ENCODE measurements around the gene OR51S1.
"Not testable (repeated sequence)": the region's sequence is repeated elsewhere in the genome, so short reads cannot be mapped to it uniquely, and the experiment has no call there.

The OR51S1 gene

DNA sequence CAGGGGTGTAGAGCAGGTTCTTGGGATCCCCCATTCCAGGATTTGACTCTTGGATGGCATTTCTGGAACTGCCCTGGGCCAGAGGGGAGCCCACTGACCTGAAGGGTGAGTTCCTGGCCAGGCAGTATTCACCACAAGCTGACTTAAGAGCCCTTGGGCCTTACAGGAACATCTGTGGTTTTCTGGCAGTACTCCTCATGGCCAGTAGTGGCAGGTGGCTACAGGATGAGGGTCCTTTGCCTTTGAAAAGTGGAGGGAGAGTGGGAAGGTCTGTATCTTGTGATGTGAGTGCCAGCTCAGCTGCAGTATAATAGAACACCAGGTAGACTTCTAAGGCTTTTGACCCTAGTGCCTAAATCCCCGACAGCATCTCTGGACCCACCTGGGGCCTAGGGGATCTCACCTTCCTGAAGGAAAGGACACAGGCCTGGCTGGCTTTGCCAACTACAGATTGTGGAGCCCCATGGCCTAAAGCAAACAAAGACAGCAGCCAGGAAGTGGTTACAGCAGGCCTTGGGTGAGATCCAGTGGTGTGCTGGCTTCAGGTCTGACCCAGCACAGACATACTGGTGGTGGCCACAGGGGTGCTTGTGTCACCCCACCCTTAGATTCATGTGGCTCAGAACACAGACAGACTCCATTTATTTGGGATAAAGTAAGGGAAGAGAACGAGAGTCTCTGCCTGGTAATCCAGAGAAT lies 9.0 kb downstream of the OR51S1 start:
- Histone ChIP-seq H3K4me1 (ENCODE audit: insufficient read depth, low read length) (no peaks in the 10 kb centered on the region), H3K9ac (ENCODE audit: low read depth, low read length) (no peak overlapping the region), H3K36me3 (ENCODE audit: insufficient read depth, low read length) (no peaks in the 10 kb centered on the region), H3K9me3 (ENCODE audit: control insufficient read depth, insufficient read depth, low read length) (no peaks in the 10 kb centered on the region)

DNA sequence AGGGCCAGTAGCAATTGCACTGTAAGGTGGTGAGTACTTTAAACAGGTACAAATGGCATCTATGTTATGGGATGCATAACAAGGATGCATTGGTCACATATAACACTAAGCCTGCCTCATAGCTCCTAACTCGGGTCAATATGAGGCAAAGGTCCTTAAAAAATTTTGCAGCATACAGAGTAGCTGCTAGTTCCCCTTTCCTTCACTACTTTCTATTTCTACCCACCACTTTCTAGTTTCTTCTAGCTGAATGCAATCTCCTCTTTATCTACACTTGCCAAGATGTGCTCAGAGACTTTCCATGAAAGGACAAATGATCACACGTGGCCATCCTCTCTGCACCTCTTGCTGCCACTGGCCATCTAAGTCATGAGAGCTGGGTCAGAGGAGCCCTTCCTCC lies 18.1 kb downstream of the OR51S1 start:
- no peaks in the 10 kb centered on the region for H3K4me1 ChIP-seq (ENCODE audit: insufficient read depth, low read length)
- H3K36me3 ChIP-seq (ENCODE audit: insufficient read depth, low read length), result no peaks in the 10 kb centered on the region
- H3K9ac ChIP-seq (ENCODE audit: low read depth, low read length), result no peak overlapping the region
- H3K9me3 ChIP-seq (ENCODE audit: control insufficient read depth, insufficient read depth, low read length), result no peaks in the 10 kb centered on the region

GRCh38 chr11:4830346-4830745 lies 18.7 kb downstream of the OR51S1 start:
- H3K9ac ChIP-seq (ENCODE audit: low read depth, low read length), result no peak overlapping the region
- H3K9me3 ChIP-seq (ENCODE audit: control insufficient read depth, insufficient read depth, low read length), result no peaks in the 10 kb centered on the region
- no peaks in the 10 kb centered on the region for H3K36me3 ChIP-seq (ENCODE audit: insufficient read depth, low read length)
- no peaks in the 10 kb centered on the region for H3K4me1 ChIP-seq (ENCODE audit: insufficient read depth, low read length)

DNA sequence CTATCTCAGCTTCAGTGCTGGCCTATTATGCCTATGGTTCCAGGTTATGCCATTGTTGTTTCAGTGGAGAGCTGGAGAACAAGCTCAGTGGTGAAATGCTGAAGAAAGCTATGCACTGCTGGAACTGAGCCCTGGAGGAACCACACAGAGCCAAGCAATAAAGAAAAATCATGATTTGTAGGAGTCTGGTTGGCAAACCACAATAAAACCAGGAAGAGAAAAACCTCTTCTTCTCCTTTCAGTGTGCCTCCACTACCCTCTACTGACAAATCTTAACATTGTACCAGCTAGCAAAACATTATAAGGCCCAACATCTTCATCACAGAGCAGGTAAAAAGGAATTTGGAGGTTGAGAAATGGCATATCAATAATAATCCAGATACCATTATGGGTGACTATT lies 22.6 kb downstream of the OR51S1 start:
- Histone ChIP-seq H3K36me3 (ENCODE audit: insufficient read depth, low read length) (no peaks in the 10 kb centered on the region), H3K9me3 (ENCODE audit: control insufficient read depth, insufficient read depth, low read length) (no peaks in the 10 kb centered on the region), H3K4me1 (ENCODE audit: insufficient read depth, low read length) (no peaks in the 10 kb centered on the region), H3K9ac (ENCODE audit: low read depth, low read length) (no peak overlapping the region)

DNA sequence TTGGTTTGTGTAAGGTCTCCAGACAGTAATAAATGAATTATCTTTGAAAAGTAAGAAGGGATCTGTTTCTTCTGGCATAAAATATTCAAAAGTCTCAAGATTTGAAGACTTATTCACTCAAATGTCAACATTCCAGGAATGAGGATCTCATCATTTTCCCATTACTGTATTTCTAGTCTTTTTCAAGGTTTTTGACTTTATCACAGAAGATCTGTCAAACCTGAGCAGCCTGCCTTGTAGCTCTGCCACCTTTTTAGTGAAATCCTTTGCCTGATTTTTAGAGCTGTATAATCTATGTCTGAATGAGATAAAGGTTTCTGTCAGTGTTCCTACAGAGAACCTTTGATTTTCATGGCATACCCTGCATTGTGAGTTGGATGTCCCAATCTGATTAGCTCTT lies 23.9 kb downstream of the OR51S1 start:
- Histone ChIP-seq H3K9me3 (ENCODE audit: control insufficient read depth, insufficient read depth, low read length) (no peaks in the 10 kb centered on the region), H3K36me3 (ENCODE audit: insufficient read depth, low read length) (no peaks in the 10 kb centered on the region), H3K9ac (ENCODE audit: low read depth, low read length) (no peak overlapping the region), H3K4me1 (ENCODE audit: insufficient read depth, low read length) (no peaks in the 10 kb centered on the region)

GRCh38 chr11:4821021-4821420 lies 28.0 kb downstream of the OR51S1 start, which contains the start of gene OR51F2:
TSS of gene OR51F2 (plus strand) at chr11:4821321. CDS start at chr11:4821422, 101 bp downstream.
- H3K9ac ChIP-seq (ENCODE audit: low read depth, low read length), result no peak within 1 kb of the TSS

DNA sequence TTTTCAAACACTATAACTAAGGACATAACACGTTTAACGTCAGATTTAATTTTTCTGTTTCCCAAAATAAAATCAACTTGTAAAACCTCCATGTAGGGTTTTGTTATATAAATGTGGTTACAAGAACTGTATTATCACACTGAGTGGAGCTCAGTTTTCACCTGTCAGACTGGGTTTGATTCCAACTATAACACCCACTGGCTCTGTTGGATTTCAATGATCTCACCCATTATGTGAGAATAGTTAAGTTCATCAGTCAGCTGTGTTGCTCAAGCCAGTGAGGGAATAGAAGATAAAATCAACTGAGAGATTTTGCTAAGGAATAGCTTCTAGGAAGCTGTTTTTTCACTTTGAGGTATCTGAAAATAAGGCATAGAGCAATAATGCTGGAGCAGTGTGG lies 39.8 kb downstream of the OR51S1 start:
- Histone ChIP-seq H3K9me3 (ENCODE audit: control insufficient read depth, insufficient read depth, low read length) (no peaks in the 10 kb centered on the region), H3K9ac (ENCODE audit: low read depth, low read length) (no peak overlapping the region), H3K36me3 (ENCODE audit: insufficient read depth, low read length) (no peaks in the 10 kb centered on the region), H3K4me1 (ENCODE audit: insufficient read depth, low read length) (no peaks in the 10 kb centered on the region)

More at GRCh38 chr11:4821021-4821420, 28.0 kb downstream of the OR51S1 start, which contains the start of gene OR51F2:
- Histone ChIP-seq H3K4me1 (ENCODE audit: insufficient read depth, low read length) (no peaks in the 10 kb centered on the region), H3K9me3 (ENCODE audit: control insufficient read depth, insufficient read depth, low read length) (no peaks in the 10 kb centered on the region), H3K36me3 (ENCODE audit: insufficient read depth, low read length) (no peaks in the 10 kb centered on the region)

DNA sequence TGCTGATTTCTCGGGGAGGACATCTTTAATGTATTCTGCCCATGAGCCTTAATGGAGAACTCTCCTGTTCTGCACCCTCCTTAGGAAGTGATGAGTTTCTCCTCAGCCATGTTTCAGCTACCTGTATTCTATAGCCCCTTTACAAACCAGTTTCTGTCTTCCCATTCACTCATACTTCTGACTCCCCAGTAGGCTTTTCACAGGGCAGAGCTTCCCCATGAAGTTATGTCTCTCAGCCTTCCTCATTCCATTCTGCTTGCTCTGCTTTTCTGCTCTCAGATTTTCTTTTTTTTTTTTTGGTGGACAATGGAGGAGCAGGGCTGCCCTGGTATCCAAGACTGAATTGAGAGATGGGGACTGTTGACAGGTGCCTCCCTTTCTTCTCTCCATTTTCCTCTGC lies 40.5 kb downstream of the OR51S1 start:
- Histone ChIP-seq H3K9ac (ENCODE audit: low read depth, low read length) (no peak overlapping the region), H3K9me3 (ENCODE audit: control insufficient read depth, insufficient read depth, low read length) (no peaks in the 10 kb centered on the region), H3K36me3 (ENCODE audit: insufficient read depth, low read length) (no peaks in the 10 kb centered on the region), H3K4me1 (ENCODE audit: insufficient read depth, low read length) (no peaks in the 10 kb centered on the region)

DNA sequence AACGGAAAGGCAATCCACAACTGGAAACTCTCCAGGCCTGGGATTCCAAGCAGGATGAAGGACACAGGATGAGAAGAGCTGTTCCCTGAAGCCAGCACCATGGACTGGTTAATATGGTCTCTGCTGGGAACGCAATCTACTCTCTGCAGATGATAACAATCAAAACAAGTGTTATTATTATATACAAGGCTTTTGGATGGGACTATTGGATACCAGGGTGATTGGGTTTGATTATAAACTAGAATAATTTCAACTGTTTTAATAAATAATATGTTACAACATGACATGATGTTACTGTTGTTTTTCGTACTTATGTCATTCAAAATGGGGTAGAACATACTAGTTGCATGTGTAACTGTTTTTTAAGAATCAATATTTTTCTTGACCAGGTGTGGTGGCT lies 44.7 kb downstream of the OR51S1 start, which contains the start of gene OR52R1:
Gene OR52R1, minus strand, starts transcription at position 101 of the 400 bp plus-strand sequence. Its CDS starts 0 bp downstream, at position 101.
- Histone ChIP-seq H3K9ac (ENCODE audit: low read depth, low read length) (no peak within 1 kb of the TSS), H3K9me3 (ENCODE audit: control insufficient read depth, insufficient read depth, low read length) (no peaks in the 10 kb centered on the region), H3K4me1 (ENCODE audit: insufficient read depth, low read length) (no peaks in the 10 kb centered on the region), H3K36me3 (ENCODE audit: insufficient read depth, low read length) (no peaks in the 10 kb centered on the region)

GRCh38 chr11:4801316-4801715 lies 47.7 kb downstream of the OR51S1 start:
- H3K36me3 ChIP-seq (ENCODE audit: insufficient read depth, low read length); H3K9me3 ChIP-seq (ENCODE audit: control insufficient read depth, insufficient read depth, low read length); H3K9ac ChIP-seq (ENCODE audit: low read depth, low read length); H3K4me1 ChIP-seq (ENCODE audit: insufficient read depth, low read length): not testable (repeated sequence)

DNA sequence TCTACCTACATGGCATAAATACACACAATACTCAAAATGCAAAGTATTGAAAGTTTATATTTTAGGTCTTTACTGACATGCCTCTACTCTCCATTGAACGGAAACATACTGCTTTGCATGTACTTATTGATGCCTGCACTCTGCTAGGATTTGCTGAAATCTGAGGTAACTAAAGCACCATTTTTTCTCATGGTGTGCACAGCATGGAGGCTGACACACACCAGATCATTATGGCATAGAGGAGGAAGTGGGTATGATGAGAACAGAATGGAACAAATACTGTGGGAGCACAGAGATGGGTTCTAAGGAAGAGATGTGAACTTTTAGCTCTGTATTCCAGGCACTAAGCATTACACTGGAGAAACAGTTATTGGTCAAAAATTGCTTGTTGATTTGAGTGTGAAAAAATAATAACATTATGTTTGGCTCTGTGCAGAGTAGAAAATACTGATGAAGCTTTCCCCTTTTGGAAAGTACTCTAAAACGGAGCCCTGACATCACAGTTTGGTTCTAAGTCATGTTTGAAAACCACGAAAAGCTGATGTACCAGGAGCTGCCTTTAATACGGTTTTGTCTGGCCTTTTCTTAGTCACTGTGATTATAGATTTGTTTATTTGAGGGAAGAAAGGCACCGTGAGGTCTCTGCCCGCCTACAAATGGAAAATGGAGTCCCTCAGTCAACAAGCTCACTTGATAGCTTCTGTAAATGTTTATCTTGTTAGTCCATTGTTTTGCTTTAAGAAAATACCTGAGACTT lies 50.4 kb downstream of the OR51S1 start:
- Histone ChIP-seq H3K9ac (ENCODE audit: low read depth, low read length) (no peak overlapping the region), H3K36me3 (ENCODE audit: insufficient read depth, low read length) (no peaks in the 10 kb centered on the region), H3K4me1 (ENCODE audit: insufficient read depth, low read length) (no peaks in the 10 kb centered on the region), H3K9me3 (ENCODE audit: control insufficient read depth, insufficient read depth, low read length) (no peaks in the 10 kb centered on the region)
